GM19372 (cell line): ENCODE measurements around the gene VPS41.
"Not testable (repeated sequence)": the region's sequence is repeated elsewhere in the genome, so short reads cannot be mapped to it uniquely, and the experiment has no call there.

Source experiments
- ATAC-seq: cut with Tn5 transposase; IDR thresholded peaks from one replicate; pipeline ENCODE4 v1.9.1; 2021; ENCODE audit warnings: mild to moderate bottlenecking, low read depth, moderate library complexity; ENCODE audit not compliant: unreplicated experiment

VPS41 gene

DNA sequence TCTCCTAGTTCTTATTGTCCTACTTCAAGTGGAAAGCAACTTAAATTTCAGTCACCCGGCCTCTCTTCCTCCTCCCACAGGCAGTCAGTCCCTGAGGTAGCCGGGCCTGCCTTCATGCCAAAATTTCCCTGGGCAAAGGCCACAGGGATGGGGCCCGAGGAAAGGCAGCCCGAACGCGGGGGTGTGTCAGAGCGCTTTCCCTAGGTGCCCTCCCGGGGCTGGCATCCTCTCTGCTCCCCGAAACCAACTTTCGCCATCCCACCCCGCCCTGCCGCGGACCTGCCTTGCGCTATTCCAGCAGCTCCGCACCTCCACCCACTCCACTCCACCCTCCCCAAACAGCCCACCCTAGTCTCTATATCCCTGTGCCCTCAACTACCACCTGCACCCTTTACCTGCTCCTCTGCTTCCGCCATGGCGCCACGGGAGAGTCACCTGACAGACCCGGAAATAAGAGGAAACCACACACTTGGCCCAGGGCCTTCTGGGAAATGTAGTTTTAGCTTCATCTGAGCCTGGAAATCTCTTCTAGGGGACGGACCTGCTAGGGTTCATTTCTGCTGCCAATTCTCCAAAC lies at the start of gene VPS41:
Gene VPS41, minus strand, starts transcription at position 433 of the 577 bp plus-strand sequence. Its CDS starts 17 bp downstream, at position 416.
- ATAC-seq: peak; percentile 95

DNA sequence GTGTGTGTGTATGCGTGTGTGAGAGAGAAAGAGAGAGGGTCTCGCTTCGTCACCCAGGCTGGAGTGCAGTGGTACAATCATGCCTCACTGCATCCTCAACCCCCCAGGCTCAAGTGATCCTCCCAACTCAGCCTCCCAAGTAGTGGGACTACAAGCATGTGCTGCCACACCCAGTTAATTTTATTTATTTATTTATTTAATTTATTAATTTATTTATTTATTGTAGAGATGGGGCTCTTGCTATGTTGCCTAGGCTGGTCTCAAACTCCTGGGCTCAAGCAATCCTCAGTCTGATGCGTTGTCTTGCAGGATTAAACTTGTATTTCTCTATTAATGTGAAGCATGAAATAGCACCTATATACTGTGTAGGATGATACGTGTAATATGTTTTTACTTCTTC lies 46.9 kb upstream of the VPS41 start:
- no peak for ATAC-seq

- ATAC-seq: no peak
Measured at GRCh38 chr7:38953971-38954370, 45.0 kb upstream of the VPS41 start.

DNA sequence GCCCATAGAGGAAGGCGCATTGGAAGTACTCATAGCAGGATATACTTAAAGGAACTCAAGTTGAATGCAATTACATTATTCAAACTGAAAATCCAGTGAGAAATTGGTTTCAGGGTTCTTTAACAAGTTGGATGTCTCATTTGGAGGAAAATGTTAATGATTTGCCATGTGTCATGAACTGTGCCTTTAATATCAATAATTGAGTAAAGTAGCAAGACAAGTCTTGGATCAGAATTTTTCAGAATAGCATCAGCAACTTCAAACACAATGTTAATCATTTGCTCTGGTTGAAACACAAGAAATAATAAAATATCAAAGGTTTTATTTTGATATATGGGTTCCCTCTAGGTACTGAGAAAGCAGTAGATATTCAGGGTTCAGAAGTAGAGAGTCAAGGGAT lies 44.2 kb upstream of the VPS41 start:
- no peak for ATAC-seq

GRCh38 chr7:38951213-38951612 lies 42.2 kb upstream of the VPS41 start:
- no peak for ATAC-seq

- ATAC-seq: no peak
Measured at GRCh38 chr7:38950309-38950708, 41.3 kb upstream of the VPS41 start.

GRCh38 chr7:38947541-38947940 lies 38.5 kb upstream of the VPS41 start:
- not testable (repeated sequence) for ATAC-seq

GRCh38 chr7:38942431-38943051 lies 33.5 kb upstream of the VPS41 start:
- ATAC-seq: no peak

DNA sequence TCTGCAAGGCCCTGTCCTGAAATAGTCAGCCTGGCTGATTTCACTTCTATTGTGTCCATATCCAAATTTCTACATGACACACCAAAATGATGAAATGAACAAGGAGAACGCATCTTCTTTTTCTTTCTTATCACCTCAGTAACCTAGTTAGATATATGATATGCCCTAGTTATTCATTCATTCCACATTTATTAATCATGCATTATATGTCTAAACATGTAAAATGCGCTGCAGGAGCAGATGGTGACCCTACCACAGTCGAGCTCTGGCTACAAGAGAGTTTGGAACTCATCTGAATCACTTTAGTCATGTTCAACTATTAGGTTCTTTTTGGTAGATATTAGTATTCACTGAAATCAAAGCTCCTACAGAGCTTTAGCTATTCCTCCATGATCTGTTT lies 31.8 kb upstream of the VPS41 start:
- ATAC-seq: no peak

GRCh38 chr7:38938589-38938988 lies 29.6 kb upstream of the VPS41 start:
- no peak for ATAC-seq

DNA sequence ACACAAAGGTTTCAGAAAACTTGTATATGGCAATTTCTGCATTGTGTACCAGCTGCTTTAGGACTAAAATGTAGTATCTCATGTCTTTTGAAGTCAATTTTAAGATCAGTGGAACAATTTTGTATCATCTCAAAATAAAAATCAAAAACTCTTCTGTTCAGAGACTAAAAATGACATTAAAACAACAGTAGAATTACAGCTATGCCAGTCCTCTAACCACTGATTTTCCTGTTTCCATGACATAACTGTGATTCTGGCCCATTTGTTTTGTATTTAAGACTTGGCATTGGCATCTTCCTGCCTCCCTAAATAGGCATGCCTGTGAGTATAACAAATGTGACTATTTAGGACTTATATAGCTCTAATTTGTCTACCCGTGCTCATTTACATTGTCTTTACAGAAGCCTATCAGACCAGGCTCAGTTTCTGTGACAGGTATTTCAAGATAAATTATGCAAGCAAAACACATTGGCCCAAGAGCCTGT lies 29.1 kb upstream of the VPS41 start:
- no peak for ATAC-seq

GRCh38 chr7:38936641-38937040 lies 27.6 kb upstream of the VPS41 start:
- no peak for ATAC-seq

- no peak for ATAC-seq
Measured at GRCh38 chr7:38934536-38934935, 25.5 kb upstream of the VPS41 start.

- no peak for ATAC-seq
Measured at GRCh38 chr7:38934051-38934450, 25.1 kb upstream of the VPS41 start.

GRCh38 chr7:38932509-38933168 lies 23.6 kb upstream of the VPS41 start:
- peak; percentile 77 for ATAC-seq

GRCh38 chr7:38929460-38930171 lies 20.6 kb upstream of the VPS41 start:
- ATAC-seq: no peak

DNA sequence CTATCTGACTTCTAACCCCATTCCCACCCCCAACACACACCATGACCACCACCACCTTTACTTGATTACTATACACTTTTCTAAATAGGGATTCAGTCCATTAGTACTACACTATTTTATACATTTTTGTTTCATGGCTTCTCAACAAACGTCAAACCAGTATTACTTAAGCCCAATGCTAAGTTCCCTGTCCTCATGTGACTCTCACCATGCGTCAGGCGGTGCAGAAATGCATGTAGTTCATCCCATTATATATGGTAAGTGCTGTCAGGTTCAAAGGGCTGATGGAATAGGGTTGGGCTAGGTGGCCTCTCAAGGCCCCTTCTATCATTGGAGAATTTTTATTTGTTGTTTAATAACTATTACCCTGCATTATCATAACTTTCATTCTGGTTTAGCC lies 19.5 kb upstream of the VPS41 start:
- ATAC-seq: no peak

DNA sequence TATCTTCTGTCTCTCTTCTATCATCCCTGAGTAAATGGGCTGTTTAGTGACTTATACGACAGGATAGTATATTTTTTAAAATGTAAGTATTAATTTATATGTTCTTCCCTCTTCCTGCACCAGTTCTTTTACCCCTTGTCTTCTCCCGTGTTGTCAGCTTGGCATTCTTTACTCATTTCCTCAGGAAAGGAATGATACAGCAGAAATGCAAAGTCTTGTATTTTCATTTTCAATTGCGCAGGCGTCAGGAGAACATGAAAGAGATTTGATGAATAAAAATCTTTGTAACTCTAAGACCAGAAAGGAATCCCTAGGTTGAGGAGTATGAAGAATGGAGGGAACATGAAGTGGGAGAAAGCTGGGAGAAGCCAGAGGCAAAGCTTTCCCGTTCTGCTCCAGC lies 18.8 kb upstream of the VPS41 start:
- no peak for ATAC-seq

DNA sequence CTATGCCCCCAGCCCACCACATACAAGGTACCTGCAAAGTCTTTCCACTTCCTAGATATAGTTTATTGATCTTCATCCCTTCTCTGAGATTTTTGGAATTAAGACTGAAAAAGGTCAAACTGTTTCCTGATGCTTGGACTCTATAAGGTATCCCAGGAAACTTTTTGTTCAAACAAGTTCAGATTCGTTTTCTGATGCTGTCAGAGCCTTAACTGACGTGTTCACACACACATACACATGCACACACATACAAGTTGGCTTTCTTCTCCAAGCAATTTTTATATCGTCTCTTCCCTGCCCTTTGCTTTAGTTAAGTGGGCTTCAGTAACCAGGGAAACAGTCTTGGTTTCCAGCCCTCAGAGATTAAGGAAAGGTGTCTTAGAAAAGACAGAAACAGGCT lies 11.7 kb upstream of the VPS41 start:
- ATAC-seq: no peak

GRCh38 chr7:38916396-38916795 lies 7.4 kb upstream of the VPS41 start:
- no peak for ATAC-seq

- ATAC-seq: no peak
Measured at GRCh38 chr7:38909870-38910269, 879 bp upstream of the VPS41 start.
